Femur (tissue), 1 donor: Measurements from ENCODE around the gene SMCR8.
A peak's percentile ranks its signal among the peaks of the same experiment; 100 is the strongest.
"Not testable (repeated sequence)": the region's sequence is repeated elsewhere in the genome, so short reads cannot be mapped to it uniquely, and the experiment has no call there.

Experiments used
- DNase-seq: peaks from one replicate; pipeline ENCODE4 v3.0.0-alpha.2; 2017

Gene SMCR8

GRCh38 chr17:18361837-18362697, 47.0 kb downstream of the SMCR8 start:
- DNase-seq, result no peak

- peak; percentile 63 for DNase-seq
Observed at GRCh38 chr17:18362698-18363100, 47.6 kb downstream of the SMCR8 start.

GRCh38 chr17:18363101-18364049, 48.3 kb downstream of the SMCR8 start, which contains the start of gene SHMT1:
TSS of gene SHMT1 (minus strand) at chr17:18363550. CDS start at chr17:18355981, 7,569 bp downstream.
- peak; percentile 95 for DNase-seq

GRCh38 chr17:18364166-18364565, 49.1 kb downstream of the SMCR8 start:
- no peak for DNase-seq

- DNase-seq, result no peak
Observed at GRCh38 chr17:18368946-18369345, 53.9 kb downstream of the SMCR8 start.

GRCh38 chr17:18370761-18371160, 55.7 kb downstream of the SMCR8 start:
- no peak for DNase-seq

- no peak for DNase-seq
Observed at GRCh38 chr17:18371455-18371854, 56.4 kb downstream of the SMCR8 start.

- not testable (repeated sequence) for DNase-seq
Observed at GRCh38 chr17:18373181-18373580, 58.1 kb downstream of the SMCR8 start.

GRCh38 chr17:18374216-18374615, 59.1 kb downstream of the SMCR8 start:
- no peak for DNase-seq
